SU-DHL-6 (cell line): ENCODE data around the gene GALNT17.

Source experiments
- H2AFZ ChIP-seq: fragments of 200-600 bp; sonication (generic); 2 replicates; pipeline ENCODE4 v1.6.1; 2014; ENCODE audit warnings: low read depth, mild to moderate bottlenecking, moderate library complexity, mixed read lengths, antibody characterized with exemption, low read length; ENCODE audit not compliant: severe bottlenecking
- H3F3A ChIP-seq: fragments of 200-600 bp; shearing (Covaris generic); 2 replicates; pipeline ENCODE4 v1.6.0; 2016; ENCODE audit warnings: antibody characterized with exemption, mild to moderate bottlenecking; ENCODE audit not compliant: insufficient read depth
- H3K27ac ChIP-seq: fragments of 200-600 bp; sonication (generic); 2 replicates; pipeline ENCODE4 v1.5.1; 2016; ENCODE audit warnings: low read depth, mild to moderate bottlenecking, low read length, moderate library complexity, mixed read lengths
- H3K27me3 ChIP-seq: fragments of 200-600 bp; sonication (generic), shearing (Covaris generic); 2 replicates; pipeline ENCODE4 v1.6.0; 2014; ENCODE audit warnings: mild to moderate bottlenecking, low read length
- H3K36me3 ChIP-seq: fragments of 200-600 bp; sonication (generic); 2 replicates; pipeline ENCODE4 v1.6.1; 2014; ENCODE audit warnings: mild to moderate bottlenecking, low read length, mixed read lengths
- H3K4me2 ChIP-seq: fragments of 300-600, 200-600 bp; shearing (Covaris generic), sonication (generic); 2 replicates; pipeline ENCODE4 v1.6.0; 2014; ENCODE audit warnings: low read length, low read depth, mild to moderate bottlenecking; ENCODE audit not compliant: poor library complexity, severe bottlenecking
- H3K4me3 ChIP-seq: fragments of 200-600 bp; sonication (generic); 2 replicates; pipeline ENCODE4 v1.5.1; 2014; ENCODE audit warnings: antibody characterized with exemption, low read length, mild to moderate bottlenecking, mixed read lengths; ENCODE audit not compliant: insufficient read depth, poor library complexity, severe bottlenecking
- H3K79me2 ChIP-seq: fragments of 200-600 bp; sonication (generic); 2 replicates; pipeline ENCODE4 v1.6.1; 2014; ENCODE audit warnings: mild to moderate bottlenecking, low read length, moderate library complexity; ENCODE audit not compliant: insufficient read depth
- H3K9ac ChIP-seq: fragments of 200-600 bp; sonication (generic); 2 replicates; pipeline ENCODE4 v1.7.0; 2014; ENCODE audit warnings: mild to moderate bottlenecking, low read length
- H3K9me2 ChIP-seq: fragments of 200-600 bp; sonication (generic); replicated peaks from 2 replicates; pipeline ENCODE4 v1.6.1; 2014; ENCODE audit warnings: low read length; ENCODE audit not compliant: insufficient read depth
- H3K9me3 ChIP-seq: fragments of 200-600 bp; sonication (generic); 2 replicates; pipeline ENCODE4 v1.6.1; 2014; ENCODE audit warnings: low read length, mixed read lengths; ENCODE audit not compliant: insufficient read depth
- H4K20me1 ChIP-seq: fragments of 200-600 bp; sonication (generic); 2 replicates; pipeline ENCODE4 v1.6.1; 2014; ENCODE audit warnings: low read depth, mild to moderate bottlenecking, antibody characterized with exemption, low read length, moderate library complexity, mixed read lengths
- CTCF ChIP-seq: fragments of 200-600 bp; sonication (generic); IDR thresholded peaks from one replicate; pipeline ENCODE4 v1.5.1; 2017; ENCODE audit warnings: antibody characterized with exemption, mild to moderate bottlenecking, low read length, moderate library complexity; ENCODE audit not compliant: insufficient read depth, poor library complexity, severe bottlenecking
- EZH2phosphoT487 ChIP-seq: fragments of 200-600 bp; sonication (generic), shearing (Covaris generic); conservative IDR thresholded peaks from 2 replicates; pipeline ENCODE4 v1.6.1; 2018; ENCODE audit warnings: mild to moderate bottlenecking, antibody characterized with exemption, low read length, moderate library complexity, mixed read lengths

GALNT17 gene

GRCh38 chr7:71338866-71339265 lies 206.9 kb downstream of the GALNT17 start:
- H4K20me1 ChIP-seq, result no peaks in the 10 kb centered on the region
- no peaks in the 10 kb centered on the region for H3K36me3 ChIP-seq
- TF ChIP-seq CTCF (no peak), EZH2phosphoT487 (no peak)
- H3K9me2 ChIP-seq, result no peaks in the 10 kb centered on the region
- H2AFZ ChIP-seq, result no peak overlapping the region
- no peaks in the 10 kb centered on the region for H3K79me2 ChIP-seq
- no peaks in the 10 kb centered on the region; the same call in 1 of the 2 replicates for H3K9me3 ChIP-seq
- H3K27me3 ChIP-seq, result no peaks in the 10 kb centered on the region
- no peak overlapping the region for H3K9ac ChIP-seq
- H3K27ac ChIP-seq, result no peak overlapping the region
- no peak overlapping the region for H3K4me2 ChIP-seq
- H3K4me3 ChIP-seq, result no peak overlapping the region
- H3F3A ChIP-seq, result no peaks in the 10 kb centered on the region

- Histone ChIP-seq H3K9me3 (no peaks in the 10 kb centered on the region; the same call in 1 of the 2 replicates), H2AFZ (no peak overlapping the region), H3K27ac (no peak overlapping the region), H3K4me2 (no peak overlapping the region), H3F3A (no peaks in the 10 kb centered on the region), H3K36me3 (no peaks in the 10 kb centered on the region), H3K4me3 (no peak overlapping the region), H3K79me2 (no peaks in the 10 kb centered on the region), H3K9ac (no peak overlapping the region), H3K27me3 (no peaks in the 10 kb centered on the region), H3K9me2 (no peaks in the 10 kb centered on the region), H4K20me1 (no peaks in the 10 kb centered on the region)
- TF ChIP-seq CTCF (no peak), EZH2phosphoT487 (no peak)
Observed at GRCh38 chr7:71339924-71340323, 208.0 kb downstream of the GALNT17 start.

DNA sequence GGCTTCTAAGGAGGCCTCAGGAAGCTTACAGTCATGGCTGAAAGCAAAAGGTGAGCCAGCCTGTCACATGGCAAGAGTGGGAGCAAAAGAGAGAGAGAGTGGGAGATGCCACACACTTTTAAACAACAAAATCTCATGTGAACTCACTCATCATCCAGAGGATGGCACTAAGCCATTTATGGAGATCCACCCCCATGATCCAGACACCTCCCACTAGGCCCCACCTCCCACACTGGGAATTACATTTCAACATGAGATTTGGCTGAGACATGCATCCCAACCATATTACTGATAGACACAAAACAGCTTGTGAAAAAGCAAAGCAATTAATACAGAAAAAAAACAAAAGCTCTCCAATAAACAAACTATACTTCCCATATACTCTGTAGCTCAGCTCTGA lies 210.3 kb downstream of the GALNT17 start:
- Histone ChIP-seq H3K36me3 (no peaks in the 10 kb centered on the region), H3K79me2 (no peaks in the 10 kb centered on the region), H4K20me1 (no peaks in the 10 kb centered on the region), H3K27me3 (no peaks in the 10 kb centered on the region), H3K9me3 (no peaks in the 10 kb centered on the region; the same call in 1 of the 2 replicates), H3K9ac (no peak overlapping the region), H3K4me3 (no peak overlapping the region), H3K27ac (no peak overlapping the region), H3F3A (no peaks in the 10 kb centered on the region), H3K9me2 (no peaks in the 10 kb centered on the region), H3K4me2 (no peak overlapping the region), H2AFZ (no peak overlapping the region)
- TF ChIP-seq EZH2phosphoT487 (no peak), CTCF (no peak)
